ENCODE data around the gene CRYBG1. TPM values are rescaled to one million over a fixed set of nuclear protein-coding genes. Genes with fewer than 3 reads are reported as not detected.

The CRYBG1 gene
- total RNA-seq, 1 experiment from 2014 or later, result 5.7 TPM

DNA sequence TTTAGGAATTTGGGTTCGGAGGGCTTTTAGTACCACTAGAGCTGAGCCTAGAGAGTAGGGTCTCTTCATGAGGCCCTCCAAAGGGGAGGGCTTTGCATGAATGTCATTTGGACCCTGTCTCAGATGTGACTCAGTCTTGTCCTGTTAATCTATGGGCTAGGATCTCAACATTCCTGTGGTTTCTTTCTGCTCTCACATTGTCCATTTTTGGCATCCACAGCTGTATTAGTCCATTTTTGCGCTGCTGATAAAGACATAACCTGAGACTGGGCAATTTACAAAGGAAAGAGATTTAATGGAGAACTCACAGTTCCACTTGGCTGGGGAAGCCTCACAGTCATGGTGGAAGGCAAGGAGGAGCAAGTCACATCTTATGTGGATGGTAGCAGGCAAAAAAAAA, 61.0 kb downstream of the CRYBG1 start:
- H3K4me3 Mint-ChIP-seq, result no peak overlapping the region
- H3K4me1 Mint-ChIP-seq, result peaks cover 11 to 13% of the 10 kb centered on the region in 2 experiments
- Histone ChIP-seq H2BK5ac (ENCODE audit: insufficient read length, low read length) (no peak overlapping the region), H3K4me2 (ENCODE audit: insufficient read depth, insufficient read length, low read length) (no peak overlapping the region), H4K20me1 (ENCODE audit: control insufficient read depth, insufficient read depth, insufficient read length) (no peaks in the 10 kb centered on the region), H3K23me2 (ENCODE audit: insufficient read length, low read depth, low read length, poor library complexity, severe bottlenecking) (no peaks in the 10 kb centered on the region), H3K4me1 (ENCODE audit: insufficient read depth, low read length) (no peaks in the 10 kb centered on the region; the same call in 1 of the 2 replicates), H4K8ac (replicated peaks; ENCODE audit: insufficient read length, low read depth, low read length) (no peak overlapping the region), H3K79me2 (ENCODE audit: insufficient read depth, low read length) (no peaks in the 10 kb centered on the region; the same call in 1 of the 2 replicates), H2BK20ac (ENCODE audit: low read depth, low read length, poor library complexity, severe bottlenecking) (no peak overlapping the region), H3K9me3 (ENCODE audit: control insufficient read depth, low read depth, low read length) (no peaks in the 10 kb centered on the region), H3K9ac (ENCODE audit: extremely low read depth, insufficient read length, low read length) (no peak overlapping the region), H2BK12ac (ENCODE audit: insufficient read length, low read depth, low read length) (no peak overlapping the region), H2BK15ac (ENCODE audit: low read depth, low read length) (no peak overlapping the region), H3K14ac (ENCODE audit: insufficient read depth, low read length) (no peak overlapping the region), H3K56ac (ENCODE audit: insufficient read length, low read depth, low read length) (no peak overlapping the region), H3K23ac (ENCODE audit: insufficient read length, low read depth, low read length) (no peak overlapping the region), H4K5ac (ENCODE audit: insufficient read length, low read depth, low read length) (no peak overlapping the region), H3K27ac (ENCODE audit: insufficient read length, low read depth, low read length) (no peak overlapping the region), H4K91ac (ENCODE audit: insufficient read length, low read depth, low read length) (no peak overlapping the region), H3K27me3 (ENCODE audit: insufficient read depth, low read length) (no peaks in the 10 kb centered on the region), H2BK120ac (ENCODE audit: low read depth, low read length, poor library complexity, severe bottlenecking) (no peak overlapping the region), H3K18ac (ENCODE audit: insufficient read length, low read depth, low read length) (no peak overlapping the region), H3T11ph (ENCODE audit: low read length) (no peak overlapping the region), H2AK5ac (ENCODE audit: insufficient read length, low read length) (no peak overlapping the region), H2AFZ (ENCODE audit: low read length) (no peak overlapping the region), H3K4ac (ENCODE audit: low read depth, low read length) (no peak overlapping the region), H3K79me1 (ENCODE audit: insufficient read depth, low read depth, low read length, poor library complexity, severe bottlenecking) (no peaks in the 10 kb centered on the region)
- no peak overlapping the region for H3K27ac Mint-ChIP-seq
- H3K9me3 Mint-ChIP-seq, result no peaks in the 10 kb centered on the region
- WGBS (ENCODE audit: extremely low coverage, insufficient read length, low lambda C conversion rate), result no CpG with 5 or more reads among the region's 2 CpGs
- no peak for DNase-seq
- H3K36me3 Mint-ChIP-seq (ENCODE audit: insufficient read depth in 1 of 3, low read depth in 3 of 3), result no peaks in the 10 kb centered on the region
- no peak for TF ChIP-seq CTCF (conservative IDR thresholded peaks at IDR 0.05)
- no peaks in the 10 kb centered on the region for H3K27me3 Mint-ChIP-seq (ENCODE audit: low read depth)
